HG03354 (cell line): ENCODE results near the gene DCST2.

Experiments used
- ATAC-seq: cut with Tn5 transposase; IDR thresholded peaks from one replicate; pipeline ENCODE4 v1.9.1; 2021; ENCODE audit warnings: mild to moderate bottlenecking; ENCODE audit not compliant: unreplicated experiment, poor library complexity, severe bottlenecking

Gene DCST2

DNA sequence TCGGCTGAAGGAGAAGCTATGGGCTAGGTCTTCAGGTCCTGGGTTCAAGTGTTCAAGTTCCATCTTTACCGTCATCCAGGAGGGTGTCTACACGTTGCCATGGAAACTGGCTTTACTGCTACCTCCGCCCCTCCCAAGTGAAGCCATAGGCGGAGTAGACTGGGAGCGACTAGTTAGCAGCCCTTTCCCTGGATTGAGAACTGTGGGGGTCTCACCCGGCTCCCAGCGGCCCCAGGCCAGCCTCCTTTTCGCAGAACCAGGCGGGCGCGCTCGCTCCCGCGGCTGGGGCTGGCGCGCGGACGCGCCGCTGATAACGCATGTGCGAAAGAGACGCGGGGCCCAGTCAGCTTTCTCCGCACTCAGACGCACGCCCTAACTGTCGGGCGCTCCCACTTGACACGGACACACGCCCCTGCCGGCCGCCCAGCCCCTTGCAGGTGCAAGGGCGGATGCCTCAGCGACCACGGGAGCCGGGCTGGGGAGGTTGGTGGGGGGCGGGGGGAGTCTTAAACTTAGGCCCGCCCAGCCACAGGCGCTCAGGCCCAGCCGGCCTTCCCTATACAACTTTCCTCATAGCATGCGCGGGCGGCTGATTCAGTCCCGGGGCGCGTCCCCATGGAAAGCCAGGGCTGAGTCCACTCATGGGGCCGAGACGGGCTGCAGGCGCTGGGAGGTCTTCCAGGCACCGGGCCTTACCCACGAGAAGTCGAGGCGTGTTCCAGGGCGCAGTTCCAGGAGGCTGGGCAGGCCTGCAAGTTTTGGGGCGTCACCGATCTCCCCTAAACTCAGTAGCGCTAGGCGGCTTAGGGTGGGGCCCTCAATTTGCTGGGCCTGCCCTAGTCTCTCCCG lies 37.4 kb upstream of the DCST2 start:
- ATAC-seq = peak; percentile 82

DNA sequence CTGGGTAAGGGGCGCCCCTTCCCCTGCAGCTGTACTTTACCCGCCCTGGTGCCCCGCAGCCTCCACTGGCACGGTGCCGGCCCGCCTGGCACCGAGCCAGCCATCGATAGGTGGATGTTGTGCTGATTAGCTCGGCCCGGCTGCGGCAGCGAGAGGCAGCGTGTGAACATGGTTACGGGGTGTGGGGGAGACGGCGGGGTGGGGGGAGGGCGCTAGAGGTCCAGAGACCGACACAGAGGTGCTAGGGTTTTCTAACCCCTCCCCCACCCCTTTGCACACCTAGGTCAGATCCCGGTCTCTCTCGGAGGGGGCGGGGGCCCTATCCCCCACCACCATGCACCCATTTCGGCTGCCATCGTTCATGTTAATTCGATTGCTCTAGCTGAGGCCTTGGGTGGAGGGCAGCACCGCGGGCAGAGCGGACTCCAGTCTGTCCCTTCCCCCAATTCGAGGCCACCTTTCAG lies 36.6 kb upstream of the DCST2 start:
- no peak for ATAC-seq

GRCh38 chr1:155069551-155070157 lies 36.1 kb upstream of the DCST2 start:
- ATAC-seq = no peak

- ATAC-seq = no peak
Measured at GRCh38 chr1:155068599-155068998, 35.0 kb upstream of the DCST2 start.

DNA sequence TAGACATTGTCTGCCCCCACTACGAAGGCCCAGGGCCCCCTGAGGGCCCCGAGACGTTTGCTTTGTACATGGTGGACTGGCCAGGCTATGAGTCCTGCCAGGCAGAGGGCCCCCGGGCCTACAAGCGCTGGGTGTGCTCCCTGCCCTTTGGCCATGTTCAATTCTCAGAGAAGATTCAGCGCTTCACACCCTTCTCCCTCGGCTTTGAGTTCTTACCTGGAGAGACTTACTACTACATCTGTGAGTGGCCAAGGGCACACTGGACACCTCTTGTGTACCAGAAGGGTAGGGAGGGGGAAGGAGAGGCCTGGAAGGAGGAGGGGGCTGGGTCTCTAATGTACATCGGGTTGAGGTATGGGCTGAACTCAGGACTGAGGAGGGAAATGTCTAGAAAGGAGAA lies 33.2 kb upstream of the DCST2 start:
- ATAC-seq = no peak

GRCh38 chr1:155064832-155065429 lies 31.4 kb upstream of the DCST2 start:
- ATAC-seq = no peak

DNA sequence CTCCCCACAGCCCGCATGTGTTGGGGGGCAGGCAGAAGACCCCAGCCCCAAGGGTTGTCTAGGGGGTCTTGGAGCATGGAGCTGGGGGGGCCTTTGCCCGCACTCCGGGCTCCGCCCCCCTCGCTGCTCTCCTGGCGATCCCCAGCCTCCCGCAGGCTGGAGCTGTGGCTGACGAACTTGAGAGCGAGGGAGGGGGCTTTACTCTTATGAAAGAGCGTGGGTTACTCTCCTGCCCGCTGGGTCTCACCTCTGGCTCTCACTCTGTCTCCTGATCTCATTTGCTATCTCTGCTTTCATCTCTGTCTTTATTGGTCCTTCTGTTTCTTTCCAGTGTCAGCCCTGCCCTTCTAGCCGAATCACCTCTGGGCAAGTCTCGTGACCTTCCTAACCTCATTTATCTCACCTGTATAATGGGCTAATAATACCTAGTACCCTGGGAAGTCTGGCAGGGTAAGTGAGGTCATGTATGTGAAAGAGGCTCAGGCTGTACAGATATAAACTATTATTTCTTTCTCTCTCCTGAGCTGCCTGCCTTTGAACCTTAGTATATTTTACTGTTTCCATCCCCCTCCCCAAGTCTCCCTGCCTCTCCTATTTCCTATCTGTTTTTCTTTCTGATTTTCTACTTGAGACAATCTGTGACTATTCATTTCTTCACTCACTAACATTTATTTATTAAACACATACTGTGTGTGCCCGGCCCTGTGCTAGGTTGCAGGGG lies 30.7 kb upstream of the DCST2 start:
- ATAC-seq = no peak

- peak; percentile 76 for ATAC-seq
Measured at GRCh38 chr1:155063550-155064110, 30.0 kb upstream of the DCST2 start, which contains the start of gene EFNA4. Gene EFNA4 (plus strand): TSS chr1:155063740. CDS start chr1:155063824, 84 bp downstream.

GRCh38 chr1:155062702-155063411 lies 29.3 kb upstream of the DCST2 start:
- no peak for ATAC-seq

- ATAC-seq = no peak
Measured at GRCh38 chr1:155062151-155062686, 28.6 kb upstream of the DCST2 start.

DNA sequence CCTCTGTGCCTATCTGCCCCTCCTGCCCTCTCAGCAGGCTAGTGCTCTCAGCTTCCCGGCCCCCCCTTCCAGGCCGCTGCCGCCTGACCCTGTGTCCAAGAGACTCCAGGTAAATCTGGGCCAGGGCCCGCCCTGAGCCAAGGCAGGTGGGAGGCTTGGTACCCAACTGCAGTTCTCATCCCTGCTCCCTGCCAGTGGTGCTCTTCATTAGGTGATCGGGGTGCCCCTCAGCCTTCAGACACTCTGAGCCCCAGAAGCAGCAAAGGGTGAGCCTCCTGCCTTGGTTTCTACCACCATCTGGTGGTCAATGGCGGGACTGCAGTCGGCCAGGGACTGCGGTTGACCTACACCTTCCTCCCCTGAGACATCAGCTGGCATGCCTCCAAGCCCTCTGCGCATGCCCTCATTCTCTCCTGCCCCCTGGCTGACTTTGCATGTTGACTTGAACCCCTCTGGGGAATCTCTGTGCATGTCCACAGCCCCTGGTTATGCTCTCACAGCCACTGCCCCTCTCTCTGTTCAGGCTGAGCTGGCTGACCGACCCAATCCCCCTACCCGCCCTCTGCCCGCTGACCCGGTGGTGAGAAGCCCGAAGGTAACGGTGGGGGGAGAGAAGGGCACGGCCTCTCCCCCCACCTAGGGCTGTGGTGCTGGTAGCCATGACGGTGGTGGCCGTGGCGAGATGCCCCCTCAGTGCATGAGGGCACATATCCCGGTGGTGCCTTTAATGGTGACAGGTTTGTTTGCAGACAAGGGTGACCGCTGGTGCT lies 28.0 kb upstream of the DCST2 start:
- peak; percentile 51 for ATAC-seq

DNA sequence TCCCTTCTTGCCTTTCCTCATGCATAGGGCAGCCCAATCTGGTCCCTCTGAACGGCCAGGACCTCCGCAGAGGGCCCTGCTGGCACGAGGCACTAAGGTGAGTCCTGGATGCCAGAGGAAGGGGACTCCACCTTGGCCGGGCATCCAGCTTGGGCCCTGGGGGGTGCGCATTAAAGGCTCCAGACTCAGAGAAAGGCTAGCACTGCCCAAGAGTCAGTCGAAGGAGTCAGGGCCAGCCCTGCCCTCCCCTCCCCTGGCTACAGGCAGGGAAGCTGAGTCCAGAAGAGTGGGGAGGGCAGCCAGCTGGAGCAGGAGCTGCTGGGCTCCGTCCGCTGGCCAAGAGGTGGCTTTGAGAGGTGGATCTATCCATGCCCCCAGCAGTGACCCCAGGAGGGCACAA lies 27.2 kb upstream of the DCST2 start:
- no peak for ATAC-seq

- ATAC-seq = no peak
Measured at GRCh38 chr1:155057788-155058211, 24.2 kb upstream of the DCST2 start.

DNA sequence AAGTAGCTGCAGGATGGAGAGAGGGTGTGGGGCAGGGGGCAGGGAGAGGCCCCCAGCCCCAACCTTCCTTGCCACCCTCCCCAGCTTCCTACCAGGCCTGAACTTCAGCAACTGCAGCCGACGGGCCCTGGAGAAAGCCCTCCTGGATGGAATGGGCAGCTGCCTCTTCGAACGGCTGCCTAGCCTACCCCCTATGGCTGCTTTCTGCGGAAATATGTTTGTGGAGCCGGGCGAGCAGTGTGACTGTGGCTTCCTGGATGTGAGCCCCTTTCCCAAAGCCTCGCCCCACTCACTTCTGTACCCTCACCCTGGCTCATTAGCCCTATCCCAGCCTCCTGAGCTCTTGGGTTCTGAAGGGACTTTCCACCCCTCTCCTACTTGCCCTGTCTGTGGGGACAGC lies 23.5 kb upstream of the DCST2 start:
- no peak for ATAC-seq

- ATAC-seq = no peak
Measured at GRCh38 chr1:155053531-155054105, 20.0 kb upstream of the DCST2 start.

- ATAC-seq = no peak
Measured at GRCh38 chr1:155052439-155053395, 19.1 kb upstream of the DCST2 start.
